Measurements from ENCODE around the gene MEGF6. TPM values are rescaled to one million over a fixed set of nuclear protein-coding genes. Genes with fewer than 3 reads are reported as not detected.

The MEGF6 gene
- total and polyA plus RNA-seq, 9 of the 15 experiments (the other 6 are each of a cell fraction or from before 2014, with no cell fraction given) = 0.03 to 1.7 (median 0.24) TPM; not detected in 3

- H3K27me3 ChIP-seq (ENCODE audit: control insufficient read depth in 2 of 2, insufficient read depth in 2 of 2, low read length in 2 of 2) = peaks cover 63 to 94% of the 10 kb centered on the region in 2 experiments; a peak in 4 of 5 replicates
- H3K9me3 ChIP-seq (replicated peaks; ENCODE audit: control insufficient read depth, insufficient read depth, low read depth, low read length) = no peaks in the 10 kb centered on the region
- H3K9ac ChIP-seq (ENCODE audit: insufficient read depth in 1 of 2, low read depth in 2 of 2, low read length in 2 of 2) = no peak overlapping the region; a peak in 1 of 4 replicates
- no TSS peak for BruUV-seq (replicated peaks)
- no peak overlapping the region for H2AFZ ChIP-seq (ENCODE audit: low read depth, low read length)
- peaks cover 0 to 40% of the 10 kb centered on the region in 2 experiments; a peak in 2 of 5 replicates for H3K4me1 ChIP-seq (replicated peaks in 1 of 2; ENCODE audit: control insufficient read depth in 2 of 2, insufficient read depth in 2 of 2, low read length in 2 of 2)
- no peaks in the 10 kb centered on the region for H3K79me2 ChIP-seq (ENCODE audit: control insufficient read depth, insufficient read depth, low read length)
- H4K20me1 ChIP-seq (replicated peaks; ENCODE audit: control insufficient read depth, insufficient read depth, low read length) = peaks cover 51% of the 10 kb centered on the region
- H3K4me2 ChIP-seq (ENCODE audit: insufficient read depth, low read length) = no peak overlapping the region
- WGBS (ENCODE audit: insufficient coverage, low coverage, missing lambda C conversion rate) = 2% methylated on average over 21 of the region's 21 CpGs
- no peaks in the 10 kb centered on the region for H3K36me3 ChIP-seq (ENCODE audit: control insufficient read depth, insufficient read depth, low read length)
- DNase-seq (ENCODE audit: extremely low read depth in 1 of 4, low spot score in 3 of 4) (no peak), FAIRE-seq (no peak), ATAC-seq (peak; percentile 9; the same call in 1 of the 3 replicates)
- no peak overlapping the region for H3K27ac ChIP-seq (ENCODE audit: extremely low read depth, low read depth, low read length)
- H3K9me1 ChIP-seq (ENCODE audit: control insufficient read depth, insufficient read depth, low read length) = no peaks in the 10 kb centered on the region
- POLR2A ChIA-PET = interaction anchor here (0.6 to 1.1 kb wide), 4 partner anchors 11 to 166 kb away, joined by 3 to 5 read pairs (median 4); no protein-coding TSS in a partner anchor
- intact Hi-C loops (cut with micrococcal nuclease) (no loop called here), in situ Hi-C loops (cut with MboI) (no loop called here)
- CTCF ChIA-PET (ENCODE audit: low intra/inter-chr PET ratio) = no interaction called here
- TF ChIP-seq UBTF (IDR thresholded peaks at IDR 0.05; ENCODE audit: borderline replicate concordance in 1 of 2, low read depth in 2 of 2, low read length in 2 of 2) (0 out of 4 replicates have a peak, but pooled peaks of 1 of the 2 experiments have one; percentile 62), NONO (IDR thresholded peaks at IDR 0.05; ENCODE audit: low read depth in 2 of 2, low read length in 1 of 2) (no peak)
- no peak overlapping the region for H3K4me3 ChIP-seq
Measured at GRCh38 chr1:3463891-3464648, 147.2 kb downstream of the MEGF6 start.

Measured in K562 (cell line).